Activated effector memory CD4-positive, alpha-beta T cell treated with Interleukin-2 at 50 U/mL for 16 hours (primary cell): ENCODE measurements around the gene TPR.
"Not testable (repeated sequence)": the region's sequence is repeated elsewhere in the genome, so short reads cannot be mapped to it uniquely, and the experiment has no call there.

Source experiments
- DNase-seq: peaks from one replicate; pipeline ENCODE4 v3.0.0-alpha.2; 2020

The TPR gene

GRCh38 chr1:186375152-186375928 is at the start of gene TPR, which contains the start of gene ODR4:
TPR (minus strand) TSS chr1:186375253; CDS start chr1:186375028, 225 bp downstream.
ODR4 (plus strand) TSS chr1:186375838; CDS start chr1:186379786, 3,948 bp downstream.
- peak; percentile 93 for DNase-seq

GRCh38 chr1:186424539-186424938 is 49.5 kb upstream of the TPR start:
- no peak for DNase-seq

- no peak for DNase-seq
Measured at GRCh38 chr1:186421446-186421845, 46.4 kb upstream of the TPR start.

GRCh38 chr1:186420923-186421322 is 45.9 kb upstream of the TPR start:
- DNase-seq, result no peak

DNA sequence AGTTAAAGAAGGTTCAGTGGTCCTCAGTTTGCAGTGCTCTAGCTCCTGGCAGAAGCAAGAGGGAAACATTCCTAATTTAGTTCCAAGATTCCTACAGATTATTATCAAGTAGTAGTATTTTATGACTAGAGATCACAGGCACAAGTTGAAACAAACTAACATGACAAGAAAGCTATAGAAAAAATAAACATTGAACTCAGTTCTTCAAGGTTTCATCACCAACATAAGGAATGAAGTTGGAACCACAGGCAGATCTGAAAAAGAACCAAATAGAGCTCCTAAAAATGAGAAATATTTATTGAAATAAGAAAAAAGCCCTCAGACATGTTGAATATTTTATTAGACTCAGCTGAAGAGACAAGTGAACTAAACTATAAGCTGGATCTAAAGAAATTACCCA is 45.3 kb upstream of the TPR start:
- DNase-seq, result no peak

- no peak for DNase-seq
Measured at GRCh38 chr1:186418503-186418902, 43.5 kb upstream of the TPR start.

DNA sequence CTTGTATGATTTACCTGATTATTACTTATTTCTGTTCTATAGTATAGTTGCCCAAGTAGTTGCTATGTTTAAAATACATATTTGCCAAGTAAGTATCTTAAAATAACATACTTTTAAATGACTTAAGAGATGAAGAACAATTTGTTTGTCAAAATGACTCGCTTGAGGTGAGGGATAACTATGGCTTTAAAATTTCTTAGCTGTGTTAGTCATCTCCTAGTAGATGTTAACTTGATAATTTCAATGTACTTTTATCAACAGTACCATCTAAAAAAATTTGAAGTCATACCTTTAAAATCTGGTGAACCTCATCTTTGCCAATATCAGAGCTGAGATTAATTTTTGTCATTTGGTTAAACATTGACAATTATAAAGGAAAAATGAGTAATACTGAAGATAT is 38.3 kb upstream of the TPR start:
- no peak for DNase-seq

- no peak for DNase-seq
Measured at GRCh38 chr1:186409091-186409490, 34.0 kb upstream of the TPR start.

DNA sequence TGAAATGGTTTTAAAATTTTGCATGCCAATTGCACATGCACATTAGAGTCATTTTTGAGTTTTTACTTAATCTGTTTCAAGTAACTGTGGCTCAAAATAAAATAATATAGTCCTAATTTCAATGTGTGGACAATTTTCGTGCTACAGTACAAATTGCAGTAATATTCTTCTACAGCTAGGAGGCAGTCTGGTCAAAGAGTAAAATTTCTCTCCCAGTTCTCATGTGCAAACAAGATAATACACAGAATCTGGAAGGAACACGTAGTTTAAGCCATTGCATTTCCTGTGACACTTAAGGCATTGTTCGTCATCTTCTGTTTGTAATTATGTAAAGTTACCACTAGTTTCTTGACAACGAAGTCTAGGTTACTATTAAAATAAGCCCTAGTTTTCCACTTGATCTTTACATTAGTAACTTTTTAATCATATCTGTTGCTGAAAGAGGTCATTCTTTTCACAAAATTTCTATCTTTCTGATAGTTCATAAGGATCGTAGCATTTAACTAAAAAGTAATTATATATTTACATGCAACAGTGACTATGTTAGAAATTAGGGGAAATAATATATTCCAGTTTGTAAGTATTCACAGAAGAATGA is 29.5 kb upstream of the TPR start:
- DNase-seq, result no peak

GRCh38 chr1:186403632-186404031 is 28.6 kb upstream of the TPR start:
- DNase-seq, result no peak

DNA sequence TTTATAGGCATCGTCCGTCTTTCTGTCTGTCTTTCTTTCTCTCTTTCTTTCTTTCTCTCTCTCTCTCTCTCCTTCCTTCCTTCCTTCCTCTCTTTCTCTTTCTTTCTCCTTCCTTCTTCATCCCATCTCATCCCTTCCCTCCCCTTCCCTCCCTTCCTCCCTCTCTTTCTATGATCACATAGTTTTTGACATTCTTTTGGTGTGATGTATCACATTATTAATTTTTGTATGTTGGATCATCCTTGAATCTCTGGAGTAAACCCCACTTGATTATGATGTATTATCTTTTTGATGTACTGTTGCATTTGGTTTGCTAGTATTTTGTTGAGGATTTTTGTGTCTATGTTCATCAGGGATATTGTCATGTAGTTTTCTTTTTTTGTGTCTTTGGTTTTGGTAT is 26.4 kb upstream of the TPR start:
- DNase-seq, result not testable (repeated sequence)

DNA sequence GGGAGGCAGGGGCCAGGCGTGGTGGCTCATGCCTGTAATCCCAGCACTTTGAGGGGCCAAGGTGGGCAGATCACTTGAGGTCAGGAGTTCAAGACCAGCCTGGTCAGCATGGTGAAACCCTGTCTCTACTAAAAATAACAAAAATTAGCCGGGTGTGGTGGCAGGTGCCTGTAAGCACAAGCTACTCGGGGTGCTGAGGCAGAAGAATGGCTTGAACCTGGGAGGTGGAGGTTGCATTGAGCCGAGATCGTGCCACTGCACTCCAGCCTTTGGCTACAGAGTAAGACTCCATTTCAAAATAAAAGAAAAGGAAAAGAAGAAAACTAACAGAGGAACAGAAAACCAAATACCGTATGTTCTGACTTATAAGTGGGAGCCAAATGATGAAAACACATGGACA is 17.7 kb upstream of the TPR start:
- DNase-seq, result not testable (repeated sequence)

- DNase-seq, result no peak
Measured at GRCh38 chr1:186391841-186392240, 16.8 kb upstream of the TPR start.

DNA sequence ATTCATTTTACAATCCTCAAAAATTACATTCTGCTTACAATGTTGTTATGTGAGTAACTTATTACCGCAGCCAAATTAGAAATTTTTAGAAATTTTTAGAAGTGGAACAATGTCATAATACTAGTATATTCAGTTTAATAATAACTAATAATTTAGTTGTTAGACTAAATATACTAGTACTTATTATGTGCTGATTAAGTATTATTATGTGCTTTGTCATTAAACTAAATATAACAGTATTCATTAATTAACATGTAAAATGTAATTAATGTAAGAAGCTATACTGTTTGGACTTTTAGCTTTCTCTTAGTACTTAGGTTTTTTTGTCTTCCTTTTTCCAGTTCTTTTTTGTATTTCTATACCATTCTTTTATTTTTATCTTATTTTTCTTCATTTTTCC is 15.9 kb upstream of the TPR start:
- DNase-seq, result no peak

GRCh38 chr1:186386725-186387383 is 11.8 kb upstream of the TPR start:
- no peak for DNase-seq

- no peak for DNase-seq
Measured at GRCh38 chr1:186375929-186376319, 871 bp upstream of the TPR start.

DNA sequence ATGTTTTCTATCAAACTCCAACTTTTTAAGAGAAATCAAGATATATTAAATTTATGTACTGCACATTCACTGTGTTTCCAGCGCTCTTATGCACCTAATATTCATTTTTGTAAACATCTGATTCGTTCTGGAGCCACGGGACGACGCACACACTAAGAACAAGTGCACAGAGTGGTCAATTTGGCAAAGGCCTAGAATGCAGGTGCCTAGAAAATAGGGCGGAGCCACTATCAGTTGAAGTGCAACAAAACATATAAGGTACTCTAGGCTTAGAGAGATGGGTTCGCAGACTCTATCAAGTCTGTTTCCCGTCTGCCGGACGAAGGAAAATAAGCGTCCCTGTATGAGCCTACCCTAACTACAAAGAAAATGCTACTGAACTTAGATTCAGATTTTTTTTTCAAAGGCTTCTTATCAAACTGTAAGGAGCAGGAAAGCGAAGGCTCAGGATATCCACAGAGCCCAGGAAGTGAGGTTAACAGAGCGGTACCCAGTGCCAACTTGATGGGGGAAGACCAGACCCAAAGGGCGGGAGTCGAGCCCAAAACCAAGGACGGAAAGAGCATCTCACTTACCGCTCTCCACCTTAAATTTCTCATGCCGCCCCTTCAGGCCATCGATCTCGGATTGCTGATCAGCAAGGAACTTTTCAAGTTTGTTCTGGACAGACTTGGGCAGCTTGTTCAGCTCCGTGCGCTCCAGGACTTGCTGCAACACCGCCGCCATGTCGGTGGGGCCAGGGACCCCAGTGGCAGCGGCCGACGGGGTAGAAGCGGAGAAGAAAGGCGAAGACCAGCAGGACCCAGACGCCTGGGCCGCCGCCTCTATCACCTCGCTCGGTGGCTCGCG is 526 bp downstream of the TPR start:
- peak; percentile 2 for DNase-seq

DNA sequence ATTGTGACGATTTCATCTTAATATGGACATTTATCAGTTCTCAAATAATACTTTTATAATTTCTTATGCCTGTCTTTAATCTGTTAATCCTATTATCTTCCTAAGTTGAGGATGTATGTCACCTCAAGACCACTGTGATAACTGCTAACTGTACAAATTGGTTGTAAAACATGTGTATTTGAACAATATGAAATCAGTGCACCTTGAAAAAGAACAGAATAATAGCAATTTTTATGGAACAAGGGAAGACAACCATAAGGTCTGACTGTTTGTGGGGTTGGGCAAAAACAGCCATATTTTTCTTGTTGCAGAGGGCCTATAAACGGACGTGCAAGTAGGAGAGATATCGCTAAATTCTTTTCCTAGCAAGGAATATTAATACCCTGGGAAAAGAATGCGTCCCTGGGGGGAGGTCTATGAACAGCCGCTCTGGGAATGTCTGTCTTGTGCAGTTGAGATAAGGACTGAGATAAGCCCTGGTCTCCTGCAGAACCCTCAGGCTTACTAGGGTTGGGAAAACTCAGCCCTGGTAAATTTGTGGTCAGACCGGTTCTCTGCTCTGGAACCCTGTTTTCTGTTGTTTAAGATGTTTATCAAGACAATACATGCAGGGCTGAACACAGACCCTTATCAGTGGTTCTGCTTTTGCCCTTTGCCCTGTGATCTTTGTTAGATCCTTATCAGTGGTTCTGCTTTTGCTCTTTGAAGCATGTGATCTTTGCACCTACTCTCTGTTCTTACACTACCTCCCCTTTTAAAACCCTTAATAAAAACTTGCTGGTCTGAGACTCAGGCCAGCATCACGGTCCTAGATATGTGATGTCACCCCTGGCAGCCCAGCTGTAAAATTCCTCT is 27.0 kb downstream of the TPR start:
- not testable (repeated sequence) for DNase-seq

DNA sequence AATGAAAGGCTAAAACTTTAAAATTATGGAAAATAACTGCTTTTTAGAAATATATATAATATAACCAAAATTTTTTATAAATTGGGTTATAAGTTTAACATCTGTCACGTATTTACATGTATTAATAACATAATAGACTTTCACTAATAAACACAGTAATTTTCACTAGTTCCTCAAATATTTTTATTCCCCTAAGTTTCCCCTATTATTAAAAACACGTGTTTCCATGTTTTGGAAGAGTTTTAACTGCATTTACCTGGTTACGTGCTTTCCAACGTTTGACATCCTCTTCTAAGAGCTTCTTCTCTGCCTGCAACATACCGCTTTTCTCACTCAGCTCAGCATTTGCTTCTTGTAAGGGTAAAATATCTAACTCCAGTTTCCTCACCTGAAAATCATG is 34.3 kb downstream of the TPR start:
- no peak for DNase-seq

- no peak for DNase-seq
Measured at GRCh38 chr1:186337554-186337953, 37.5 kb downstream of the TPR start.

GRCh38 chr1:186330758-186331157 is 44.3 kb downstream of the TPR start:
- DNase-seq, result no peak

DNA sequence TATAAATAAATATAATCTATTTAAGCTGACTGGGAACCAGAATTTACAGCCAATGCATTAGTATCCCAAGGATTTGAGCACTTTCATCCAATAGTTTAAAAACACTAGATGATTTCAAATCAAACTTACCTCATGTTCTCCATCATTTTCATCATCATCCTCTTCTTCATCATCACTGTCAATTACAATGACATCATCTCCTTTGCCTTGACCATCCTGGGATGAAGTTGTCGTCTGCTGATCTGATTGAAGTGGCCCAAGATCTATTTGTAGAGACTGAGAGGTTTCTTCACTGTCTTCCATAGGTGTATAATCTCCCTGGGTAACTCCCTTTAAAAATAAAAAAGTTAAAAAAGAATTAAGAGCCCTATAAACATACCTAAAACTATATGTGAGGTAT is 47.7 kb downstream of the TPR start:
- no peak for DNase-seq
